Erythroblast (primary cell): ENCODE measurements around the gene XCR1.

Experiments used
- GATA1 ChIP-seq: IDR thresholded peaks from 2 replicates; pipeline ENCODE4 v1.6.1; 2011; ENCODE audit warnings: low read depth, mild to moderate bottlenecking, control low read depth, low read length, moderate library complexity
- POLR2A ChIP-seq: IDR thresholded peaks from 2 replicates; pipeline ENCODE4 v1.6.1; 2011; ENCODE audit warnings: mild to moderate bottlenecking, low read length

DNA sequence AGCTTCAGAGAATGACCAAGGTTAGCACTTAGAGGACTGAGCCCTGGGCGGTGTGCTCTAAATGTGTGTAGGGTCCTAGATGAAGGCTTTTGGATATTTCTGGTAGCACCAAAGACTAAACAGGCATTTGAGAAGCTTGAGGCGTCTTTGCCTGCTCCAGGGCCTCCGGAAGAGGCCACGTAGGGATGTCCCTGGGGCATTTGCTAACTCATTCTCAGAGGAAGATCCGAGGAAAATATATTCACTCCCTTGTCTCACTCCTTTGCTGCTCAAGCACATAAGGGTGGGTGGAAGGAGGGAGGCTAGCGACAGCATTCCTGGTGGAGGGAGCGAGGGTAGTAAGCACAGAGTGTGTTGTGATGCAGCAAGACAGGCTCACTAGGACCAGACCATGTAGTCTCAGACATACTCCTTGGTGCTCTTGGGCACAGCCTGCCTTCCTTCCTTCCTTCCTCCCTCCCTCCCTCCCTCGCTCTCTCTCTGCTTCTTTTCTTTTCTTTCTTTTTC, 38.5 kb upstream of the XCR1 start:
- no peak for TF ChIP-seq POLR2A
- TF ChIP-seq GATA1, result no peak
